Measurements from ENCODE around the gene GAD2.
A peak's percentile ranks its signal among the peaks of the same experiment; 100 is the strongest.
"Not testable (repeated sequence)": the region's sequence is repeated elsewhere in the genome, so short reads cannot be mapped to it uniquely, and the experiment has no call there.

Gene GAD2

GRCh38 chr10:26326851-26327250, 110.3 kb downstream of the GAD2 start:
- DNase-seq: no peak

- DNase-seq: no peak
Measured at GRCh38 chr10:26327811-26328210, 111.2 kb downstream of the GAD2 start.

GRCh38 chr10:26331371-26331770, 114.8 kb downstream of the GAD2 start:
- DNase-seq: no peak

- DNase-seq: no peak
Measured at GRCh38 chr10:26334232-26334931, 117.8 kb downstream of the GAD2 start.

- DNase-seq: peak; percentile 68 to 77
Measured at GRCh38 chr10:26334932-26335573, 118.5 kb downstream of the GAD2 start.

- DNase-seq: no peak
Measured at GRCh38 chr10:26335574-26336093, 119.1 kb downstream of the GAD2 start.

GRCh38 chr10:26336979-26337378, 120.4 kb downstream of the GAD2 start:
- DNase-seq: peak in 1 of 2 donors; percentile 5

- no peak for DNase-seq
Measured at GRCh38 chr10:26341701-26342100, 125.1 kb downstream of the GAD2 start.

GRCh38 chr10:26348821-26349417, 132.3 kb downstream of the GAD2 start:
- DNase-seq: not testable (repeated sequence)

Measured in CD4-positive, alpha-beta T cell treated with Interleukin-1 beta for 1 hour (primary cell).